ENCODE measurements around the gene C6.

C6 gene

GRCh38 chr5:41213340-41213739, at the start of gene C6:
C6 (minus strand) TSS chr5:41213532; CDS start chr5:41203230, 10,302 bp downstream.
- ChIA-PET CTCF (no interaction called here), POLR2A (ENCODE audit: low non-redundant PET) (no interaction called here)
- DNase-seq (ENCODE audit: low spot score), result no peak
- no peak within 1 kb of the TSS for H3K27ac ChIP-seq
- no peak for TF ChIP-seq CTCF (conservative IDR thresholded peaks at IDR 0.05; ENCODE audit: low read depth)

- H3K27ac ChIP-seq, result no peak overlapping the region
- no peak for DNase-seq (ENCODE audit: low spot score)
- ChIA-PET CTCF (interaction anchor here (0.6 kb wide), 1 partner anchor 1678 kb away, joined by 3 read pairs; no protein-coding TSS in a partner anchor), POLR2A (ENCODE audit: low non-redundant PET) (no interaction called here)
- no peak for TF ChIP-seq CTCF (conservative IDR thresholded peaks at IDR 0.05; ENCODE audit: low read depth)
Measured at GRCh38 chr5:41256400-41256799, 43.1 kb upstream of the C6 start.

- no peak for DNase-seq (ENCODE audit: low spot score)
- no peak overlapping the region for H3K27ac ChIP-seq
- TF ChIP-seq CTCF (conservative IDR thresholded peaks at IDR 0.05; ENCODE audit: low read depth), result no peak
- ChIA-PET CTCF (interaction anchor here (0.6 kb wide), 1 partner anchor 29 kb away, joined by 3 read pairs; no protein-coding TSS in a partner anchor), POLR2A (ENCODE audit: low non-redundant PET) (no interaction called here)
Measured at GRCh38 chr5:41253109-41253508, 39.8 kb upstream of the C6 start.

- no peak overlapping the region for H3K27ac ChIP-seq
- POLR2A ChIA-PET (ENCODE audit: low non-redundant PET), result no interaction called here
- no peak for DNase-seq (ENCODE audit: low spot score)
- CTCF ChIA-PET, result no interaction called here
- no peak for TF ChIP-seq CTCF (conservative IDR thresholded peaks at IDR 0.05; ENCODE audit: low read depth)
Measured at GRCh38 chr5:41252036-41252435, 38.7 kb upstream of the C6 start.

- DNase-seq (ENCODE audit: low spot score), result no peak
- POLR2A ChIA-PET (ENCODE audit: low non-redundant PET), result no interaction called here
- H3K27ac ChIP-seq, result no peak overlapping the region
- CTCF ChIA-PET, result no interaction called here
- TF ChIP-seq CTCF (conservative IDR thresholded peaks at IDR 0.05; ENCODE audit: low read depth), result no peak
Measured at GRCh38 chr5:41250351-41250987, 37.1 kb upstream of the C6 start.

- no peak for TF ChIP-seq CTCF (conservative IDR thresholded peaks at IDR 0.05; ENCODE audit: low read depth)
- ChIA-PET POLR2A (ENCODE audit: low non-redundant PET) (interaction anchor here (0.6 kb wide), 1 partner anchor 522 kb away, joined by 3 read pairs; no protein-coding TSS in a partner anchor), CTCF (no interaction called here)
- no peak overlapping the region for H3K27ac ChIP-seq
- no peak for DNase-seq (ENCODE audit: low spot score)
Measured at GRCh38 chr5:41247135-41247534, 33.8 kb upstream of the C6 start.
